Measurements from ENCODE around the gene PRUNE2. TPM values are rescaled to one million over a fixed set of nuclear protein-coding genes. Genes with fewer than 3 reads are reported as not detected.

Gene PRUNE2
- total and polyA plus RNA-seq, 2 of the 8 experiments (the other 6 are each of a cell fraction or from before 2014, with no cell fraction given), result 5.5 to 13.3 TPM

GRCh38 chr9:76709020-76709419, 196.9 kb downstream of the PRUNE2 start:
- Histone ChIP-seq H3K9ac (replicated peaks in 1 of 4; ENCODE audit: extremely low read depth in 1 of 4, low read depth in 3 of 4, low read length in 3 of 4) (no peak overlapping the region), H3K27ac (ENCODE audit: low read depth, low read length) (no peak overlapping the region), H4K91ac (replicated peaks; ENCODE audit: insufficient read length, low read length) (no peak overlapping the region), H2BK12ac (ENCODE audit: low read depth, low read length) (no peak overlapping the region), H4K5ac (ENCODE audit: insufficient read length, low read depth, low read length) (no peak overlapping the region), H2AFZ (ENCODE audit: low read length) (no peak overlapping the region), H3K4me1 (replicated peaks in 1 of 4; ENCODE audit: control insufficient read depth in 3 of 4, insufficient read depth in 4 of 4, low read length in 3 of 4) (no peaks in the 10 kb centered on the region), H3K18ac (ENCODE audit: extremely low read depth, low read length) (no peak overlapping the region), H4K8ac (ENCODE audit: extremely low read depth, insufficient read depth, low read length) (no peak overlapping the region), H3K9me3 (ENCODE audit: insufficient read depth in 2 of 2, low read depth in 1 of 2, low read length in 1 of 2) (no peaks in the 10 kb centered on the region), H2BK20ac (ENCODE audit: low read length) (no peak overlapping the region), H3K4ac (replicated peaks; ENCODE audit: insufficient read length, low read depth, low read length) (no peak overlapping the region), H3K79me2 (ENCODE audit: control insufficient read depth in 1 of 2, insufficient read depth in 2 of 2, low read length in 2 of 2) (no peaks in the 10 kb centered on the region), H3K23me2 (ENCODE audit: low read depth, low read length) (no peaks in the 10 kb centered on the region), H2BK15ac (ENCODE audit: low read length) (no peak overlapping the region), H4K20me1 (replicated peaks in 1 of 2; ENCODE audit: control insufficient read depth in 1 of 2, insufficient read depth in 2 of 2, low read length in 2 of 2) (no peaks in the 10 kb centered on the region), H3K23ac (ENCODE audit: insufficient read length) (no peak overlapping the region), H3K27me3 (replicated peaks in 1 of 4; ENCODE audit: control insufficient read depth in 3 of 4, extremely low read depth in 1 of 4, insufficient read depth in 3 of 4, low read length in 3 of 4) (no peaks in the 10 kb centered on the region), H3K36me3 (ENCODE audit: control insufficient read depth in 2 of 4, insufficient read depth in 4 of 4, low read length in 3 of 4) (no peaks in the 10 kb centered on the region), H3K4me3 (ENCODE audit: extremely low read depth in 1 of 4, insufficient read depth in 2 of 4, low read depth in 3 of 4, low read length in 4 of 4) (no peak overlapping the region), H2BK120ac (replicated peaks; ENCODE audit: low read depth, low read length) (no peak overlapping the region), H3K56ac (replicated peaks; ENCODE audit: insufficient read length, low read depth, low read length) (no peak overlapping the region), H3K79me1 (ENCODE audit: low read depth, low read length) (no peaks in the 10 kb centered on the region), H3K14ac (ENCODE audit: insufficient read length) (no peak overlapping the region), H3K4me2 (ENCODE audit: insufficient read depth in 1 of 2, low read depth in 2 of 2, low read length in 2 of 2) (no peak overlapping the region), H2AK5ac (ENCODE audit: low read depth, low read length) (no peak overlapping the region), H2BK5ac (ENCODE audit: low read depth, low read length) (no peak overlapping the region)
- TF ChIP-seq SIN3A (conservative IDR thresholded peaks at IDR 0.05 in 1 of 2, IDR thresholded peaks at IDR 0.05 in 1 of 2; ENCODE audit: low read depth in 1 of 2, low read length in 2 of 2), result no peak
- TF ChIP-seq CTCF (IDR thresholded peaks at IDR 0.05; ENCODE audit: control extremely low read depth in 1 of 3, insufficient read depth in 1 of 3, low read depth in 1 of 3, low read length in 3 of 3), result no peak
- no peak for TF ChIP-seq SUZ12 (IDR thresholded peaks at IDR 0.05; ENCODE audit: low read length)
- TF ChIP-seq FOSL1 (IDR thresholded peaks at IDR 0.05; ENCODE audit: insufficient read depth, low read depth, low read length), result no peak
- no peak for TF ChIP-seq YY1 (IDR thresholded peaks at IDR 0.05; ENCODE audit: low read depth, low read length)
- no peak for TF ChIP-seq SIX5 (IDR thresholded peaks at IDR 0.05; ENCODE audit: low read depth, low read length)
- no peak for TF ChIP-seq CEBPB (IDR thresholded peaks at IDR 0.05; ENCODE audit: low read depth, low read length)
- no peak for FAIRE-seq
- POLR2A ChIA-PET (ENCODE audit: partially characterized antibody), result no interaction called here
- no peak for DNase-seq (ENCODE audit: low read depth in 1 of 2, low spot score in 2 of 2)
- WGBS, 2 experiments (ENCODE audit: extremely low coverage in 1 of 2, insufficient coverage in 1 of 2, insufficient read length in 1 of 2, insufficient replicate concordance in 2 of 2, low coverage in 1 of 2, low lambda C conversion rate in 2 of 2, missing lambda C conversion rate in 1 of 2), result 91% methylated on average over 9 of the region's 9 CpGs; no CpG with 5 or more reads in 1 of the 2 experiments
- CTCF ChIA-PET (ENCODE audit: partially characterized antibody), result no interaction called here

All from H1 (cell line).